IMR-90 (cell line): ENCODE results near the gene ACSL6. TPM values are rescaled to one million over a fixed set of nuclear protein-coding genes. Genes with fewer than 3 reads are reported as not detected.

Experiments used
- ATAC-seq: fragments of 200-7000 bp; cut with Tn5 transposase; 2 replicates; pipeline ENCODE4 v1.9.1; 2020; ENCODE audit warnings: low read depth, mild to moderate bottlenecking, moderate library complexity
- BruUV-seq: library from RNA; stranded (reverse); fragments of 400-500 nt; replicated peaks from 2 replicates; lab custom pipeline; 2021; lab: Mats Ljungman, UMichigan
- CTCF ChIA-PET: fragments of 300-600 bp; formaldehyde crosslinking; extraction: SDS; loops from one replicate; lab custom pipeline; 2021; ENCODE audit warnings: antibody characterized with exemption; lab: Yijun Ruan, JAX
- POLR2A ChIA-PET: fragments of 300-600 bp; sonication (Branson Sonifier 250); formaldehyde crosslinking; loops from one replicate; lab custom pipeline; 2022; ENCODE audit warnings: antibody characterized with exemption; ENCODE audit not compliant: unreplicated experiment; lab: Charles Lee
- DNase-seq: peaks from one replicate; pipeline ENCODE4 v3.0.0; 2013
- H2AFZ ChIP-seq: replicated peaks from 2 replicates; pipeline ENCODE3; 2013; ENCODE audit warnings: low read length, mild to moderate bottlenecking; ENCODE audit not compliant: poor library complexity
- H2AK5ac ChIP-seq: 2 replicates; pipeline ENCODE4 v1.6.1; 2013; ENCODE audit warnings: low read depth, low read length, inconsistent platforms
- H2AK9ac ChIP-seq: replicated peaks from 2 replicates; pipeline ENCODE3; 2013; ENCODE audit warnings: mild to moderate bottlenecking, low read depth, low read length, moderate library complexity; ENCODE audit not compliant: poor library complexity
- H2BK120ac ChIP-seq: 2 replicates; pipeline ENCODE4 v1.6.1; 2013; ENCODE audit warnings: low read depth, low read length, inconsistent platforms
- H2BK15ac ChIP-seq: 3 replicates; pipeline ENCODE4 v1.6.1; 2013; ENCODE audit warnings: low read depth, low read length, inconsistent platforms
- H2BK20ac ChIP-seq: 2 replicates; pipeline ENCODE4 v1.6.1; 2013; ENCODE audit warnings: low read depth, mild to moderate bottlenecking, inconsistent platforms, low read length, moderate library complexity
- H2BK5ac ChIP-seq: 2 replicates; pipeline ENCODE4 v1.6.1; 2013; ENCODE audit warnings: mild to moderate bottlenecking, low read depth, low read length, inconsistent platforms; ENCODE audit not compliant: poor library complexity, severe bottlenecking
- H3K14ac ChIP-seq: replicated peaks from 2 replicates; pipeline ENCODE4 v1.6.1; 2013; ENCODE audit warnings: low read depth, low read length, inconsistent platforms
- H3K18ac ChIP-seq: 2 replicates; pipeline ENCODE4 v1.6.1; 2013; ENCODE audit warnings: low read depth, low read length, control low read depth
- H3K23ac ChIP-seq: 2 replicates; pipeline ENCODE4 v1.6.1; 2013; ENCODE audit warnings: low read depth, low read length, inconsistent platforms
- H3K27ac ChIP-seq: 2 replicates; pipeline ENCODE4 v1.5.1; 2013; ENCODE audit warnings: mild to moderate bottlenecking, control low read depth, low read length; ENCODE audit not compliant: insufficient read depth
- H3K27me3 ChIP-seq: 2 replicates; pipeline ENCODE4 v1.6.1; 2013; ENCODE audit warnings: low read length; ENCODE audit not compliant: control insufficient read depth, insufficient read depth
- H3K36me3 ChIP-seq: 2 replicates; pipeline ENCODE4 v1.6.1; 2013; ENCODE audit warnings: low read length, mixed read lengths; ENCODE audit not compliant: control insufficient read depth, insufficient read depth
- H3K4ac ChIP-seq: 2 replicates; pipeline ENCODE4 v1.6.1; 2013; ENCODE audit warnings: low read depth, low read length, inconsistent platforms
- H3K4me1 ChIP-seq: 2 replicates; pipeline ENCODE4 v1.6.1; 2013; ENCODE audit warnings: low read length, mixed read lengths; ENCODE audit not compliant: control insufficient read depth, insufficient read depth
- H3K4me2 ChIP-seq: 2 replicates; pipeline ENCODE4 v1.6.1; 2013; ENCODE audit warnings: low read depth, mild to moderate bottlenecking, control low read depth, low read length, moderate library complexity
- H3K4me3 ChIP-seq: 2 replicates; pipeline ENCODE4 v1.5.1; 2013; ENCODE audit warnings: low read depth, mild to moderate bottlenecking, control low read depth, low read length, moderate library complexity; ENCODE audit not compliant: insufficient read depth
- H3K56ac ChIP-seq: 2 replicates; pipeline ENCODE4 v1.6.1; 2013; ENCODE audit warnings: low read length, inconsistent platforms; ENCODE audit not compliant: insufficient read depth; ENCODE audit errors: extremely low read depth
- H3K79me1 ChIP-seq, 2 experiments: 2 replicates each; pipeline ENCODE4 v1.6.1; 2013; ENCODE audit warnings: low read length in 2 of 2, inconsistent platforms in 1 of 2, low read depth in 1 of 2
- H3K9ac ChIP-seq: 2 replicates; pipeline ENCODE4 v1.6.1; 2013; ENCODE audit warnings: low read depth, low read length, control low read depth
- H3K9me1 ChIP-seq: 2 replicates; pipeline ENCODE4 v1.6.1; 2013; ENCODE audit warnings: low read length, inconsistent platforms; ENCODE audit not compliant: insufficient read depth
- H3K9me3 ChIP-seq: 2 replicates; pipeline ENCODE4 v1.6.1; 2013; ENCODE audit warnings: low read length; ENCODE audit not compliant: control insufficient read depth, insufficient read depth
- H4K20me1 ChIP-seq: 2 replicates; pipeline ENCODE4 v1.6.1; 2013; ENCODE audit warnings: low read length, inconsistent platforms; ENCODE audit not compliant: insufficient read depth
- H4K5ac ChIP-seq: 2 replicates; pipeline ENCODE4 v1.6.1; 2013; ENCODE audit warnings: mild to moderate bottlenecking, low read depth, low read length, control low read depth
- H4K8ac ChIP-seq, 2 experiments: 2 replicates each; pipeline ENCODE4 v1.6.1; 2013; ENCODE audit warnings: low read depth in 2 of 2, low read length in 2 of 2, control low read depth in 1 of 2, inconsistent platforms in 1 of 2
- H4K91ac ChIP-seq: 2 replicates; pipeline ENCODE4 v1.6.1; 2013; ENCODE audit warnings: low read depth, low read length, inconsistent platforms; ENCODE audit not compliant: insufficient read depth
- BHLHE40 ChIP-seq: fragments of 150-350 bp; IDR thresholded peaks from 2 replicates; pipeline ENCODE4 v1.6.1; 2016; ENCODE audit warnings: mild to moderate bottlenecking, low read depth, low read length
- CEBPB ChIP-seq: IDR thresholded peaks from 2 replicates; pipeline ENCODE4 v1.6.1; 2012; ENCODE audit warnings: low read depth, low read length, improper control_type of control experiment
- CHD1 ChIP-seq: IDR thresholded peaks from 2 replicates; pipeline ENCODE4 v1.6.1; 2012; ENCODE audit warnings: low read depth, low read length, improper control_type of control experiment
- CTCF ChIP-seq: conservative IDR thresholded peaks from 2 replicates; pipeline ENCODE4 v1.5.1; 2012; ENCODE audit warnings: mild to moderate bottlenecking, low read depth, low read length, improper control_type of control experiment
- MAFK ChIP-seq: IDR thresholded peaks from 2 replicates; pipeline ENCODE4 v1.6.1; 2012; ENCODE audit warnings: low read depth, low read length, improper control_type of control experiment
- MAZ ChIP-seq: IDR thresholded peaks from 2 replicates; pipeline ENCODE4 v1.6.1; 2012; ENCODE audit warnings: low read depth, mild to moderate bottlenecking, low read length, improper control_type of control experiment, moderate library complexity, borderline replicate concordance
- MXI1 ChIP-seq: IDR thresholded peaks from 2 replicates; pipeline ENCODE4 v1.6.1; 2012; ENCODE audit warnings: low read depth, mild to moderate bottlenecking, low read length, moderate library complexity, borderline replicate concordance
- NFE2L2 ChIP-seq: fragments of 150-350 bp; IDR thresholded peaks from 2 replicates; pipeline ENCODE4 v1.6.1; 2016; ENCODE audit warnings: low read depth, mild to moderate bottlenecking, low read length
- POLR2A ChIP-seq: IDR thresholded peaks from 2 replicates; pipeline ENCODE4 v1.6.1; 2012; ENCODE audit warnings: mild to moderate bottlenecking, low read depth, low read length
- RAD21 ChIP-seq: IDR thresholded peaks from 2 replicates; pipeline ENCODE4 v1.6.1; 2012; ENCODE audit warnings: low read length, improper control_type of control experiment
- RCOR1 ChIP-seq: IDR thresholded peaks from 2 replicates; pipeline ENCODE4 v1.6.1; 2012; ENCODE audit warnings: mild to moderate bottlenecking, low read length, improper control_type of control experiment; ENCODE audit not compliant: insufficient replicate concordance
- RFX5 ChIP-seq: IDR thresholded peaks from 2 replicates; pipeline ENCODE4 v1.8.0; 2012; ENCODE audit warnings: low read depth, mild to moderate bottlenecking, low read length, moderate library complexity
- SMC3 ChIP-seq: fragments of 150-350 bp; IDR thresholded peaks from 2 replicates; pipeline ENCODE4 v1.6.1; 2016; ENCODE audit warnings: low read depth, mild to moderate bottlenecking, antibody characterized with exemption, low read length, moderate library complexity
- USF2 ChIP-seq: fragments of 150-350 bp; IDR thresholded peaks from 2 replicates; pipeline ENCODE4 v1.6.1; 2017; ENCODE audit warnings: mild to moderate bottlenecking, antibody characterized with exemption, low read length, low read depth
- WGBS, 2 experiments: methylation state at CpG; one replicate each; pipeline versions ENCODE4 v1.1.5 to v1.1.7; 2013; ENCODE audit warnings: missing lambda C conversion rate in 2 of 2; ENCODE audit not compliant: insufficient read length in 1 of 2; ENCODE audit errors: extremely low coverage in 2 of 2; 5-methylcytosine and 5-hydroxymethylcytosine counted together
- dilution Hi-C: fragments of 300-500 bp; cut with HindIII; formaldehyde crosslinking; loops from one replicate; pipeline ENCODE4 v1.14.3; 2018; ENCODE audit warnings: low sequenced_read_pairs; ENCODE audit not compliant: unreplicated experiment
- in situ Hi-C: fragments of 300-500 bp; cut with MboI; formaldehyde crosslinking; loops from 3 replicates; pipeline ENCODE4 v1.14.3; 2019; ENCODE audit warnings: low sequenced_read_pairs, inconsistent platforms, mixed read lengths
- intact Hi-C: fragments of 100-400 bp; cut with micrococcal nuclease; formaldehyde crosslinking; loops from 2 replicates; pipeline ENCODE4 v1.10.0; 2022
- polyA plus RNA-seq, 3 experiments: library from polyadenylated mRNA; depleted of rRNA; stranded (reverse); fragments of >200 nt; gene quantifications; 2 replicates each; pipeline ENCODE4 v1.2.3, GENCODE V29; 2012; ENCODE audit warnings: low replicate concordance in 1 of 3
- total RNA-seq: library from RNA; depleted of rRNA; stranded (reverse); fragments of >200 nt; gene quantifications from 2 replicates; pipeline ENCODE4 v1.2.3, GENCODE V29; 2012

ACSL6 gene
- total and polyA plus RNA-seq, 2 of the 4 experiments (the other 2 are of a cell fraction), result not detected

GRCh38 chr5:131999441-132000240 is 11.8 kb downstream of the ACSL6 start:
- Histone ChIP-seq H2BK15ac (no peak overlapping the region), H3K18ac (no peak overlapping the region), H3K23ac (no peak overlapping the region), H3K9ac (no peak overlapping the region), H3K9me3 (no peaks in the 10 kb centered on the region), H4K5ac (no peak overlapping the region), H3K36me3 (no peaks in the 10 kb centered on the region), H3K4ac (no peak overlapping the region), H3K4me3 (no peak overlapping the region), H2AK9ac (no peak overlapping the region), H2BK5ac (no peak overlapping the region), H2BK120ac (no peak overlapping the region), H3K79me1 (no peaks in the 10 kb centered on the region), H3K9me1 (no peaks in the 10 kb centered on the region), H4K20me1 (no peaks in the 10 kb centered on the region), H3K27ac (no peak overlapping the region), H2AFZ (no peak overlapping the region), H2AK5ac (no peak overlapping the region), H3K56ac (no peak overlapping the region), H2BK20ac (no peak overlapping the region), H3K14ac (no peak overlapping the region), H4K91ac (no peak overlapping the region), H4K8ac (no peak overlapping the region), H3K4me2 (no peak overlapping the region), H3K4me1 (0 out of 2 replicates have a peak, but pooled peaks cover 2% of the 10 kb centered on the region), H3K27me3 (peaks cover 8% of the 10 kb centered on the region; the same call in 1 of the 2 replicates)
- in situ Hi-C loops, result loop anchor here (10.0 kb wide), 1 partner anchor 185 kb away; no protein-coding TSS in a partner anchor
- 20% methylated on average over 1 of the region's 13 CpGs; no CpG with 5 or more reads in 1 of the 2 experiments for WGBS, 2 experiments
- intact Hi-C loops, result no loop called here
- POLR2A ChIA-PET, result no interaction called here
- BruUV-seq, result no TSS peak
- no peak for DNase-seq
- dilution Hi-C loops, result no loop called here
- ATAC-seq, result no peak
- TF ChIP-seq NFE2L2 (no peak), RCOR1 (no peak), BHLHE40 (no peak), CHD1 (no peak), MAFK (no peak), USF2 (no peak), MAZ (no peak), RAD21 (no peak), MXI1 (no peak), CEBPB (no peak), CTCF (no peak), RFX5 (no peak), POLR2A (no peak), SMC3 (no peak)
- CTCF ChIA-PET, result interaction anchor here (0.6 kb wide), 1 partner anchor 36 kb away, joined by 3 read pairs; no protein-coding TSS in a partner anchor
